Right atrium auricular region (tissue), 2 donors: Measurements from ENCODE around the gene DHX8. TPM values are rescaled to one million over a fixed set of nuclear protein-coding genes. Genes with fewer than 3 reads are reported as not detected.

Source experiments
- DNase-seq: peaks from one replicate; pipeline ENCODE4 v3.0.0-alpha.2; 2019; ENCODE audit warnings: low spot score
- H3K27ac ChIP-seq, 2 donors: fragments of 200-600 bp; sonication (generic); 1 replicate in 1 of 2; 2 replicates in 1 of 2; pipeline ENCODE4 v1.5.1; 2016 to 2019
- H3K27me3 ChIP-seq, 2 donors: fragments of 200-600 bp; sonication (generic); one replicate each; pipeline versions ENCODE4 v1.5.1 to v1.6.0; 2017 to 2019
- H3K36me3 ChIP-seq: fragments of 200-600 bp; sonication (generic); one replicate; pipeline ENCODE4 v1.5.1; 2016
- H3K4me1 ChIP-seq, 2 donors: fragments of 200-600 bp; sonication (generic); one replicate each; pipeline versions ENCODE4 v1.5.1 to v1.6.0; 2017 to 2019
- H3K4me3 ChIP-seq, 2 donors: fragments of 200-600 bp; sonication (generic); 1 replicate in 1 of 2; 2 replicates in 1 of 2; pipeline ENCODE4 v1.5.1; 2017 to 2019; ENCODE audit warnings: mild to moderate bottlenecking in 1 of 2, moderate library complexity in 1 of 2
- H3K9me3 ChIP-seq, 2 donors: fragments of 200-600 bp; sonication (generic); one replicate each; pipeline ENCODE4 v1.5.1; 2019
- CTCF ChIP-seq, 2 donors: fragments of 200-600 bp; sonication (generic); IDR thresholded peaks; one replicate each; pipeline ENCODE4 v1.5.1; 2019; ENCODE audit warnings: antibody characterized with exemption in 2 of 2
- total RNA-seq, 2 donors: library from RNA; depleted of rRNA; stranded (reverse); fragments of >200 nt; gene quantifications; one replicate each; pipeline ENCODE4 v1.1.0, GENCODE V29; 2016

The DHX8 gene
- total RNA-seq, 2 donors from 2014 or later: 18.5 to 26.1 TPM

GRCh38 chr17:43568506-43569082 lies 84.8 kb downstream of the DHX8 start:
- Histone ChIP-seq H3K36me3 (no peaks in the 10 kb centered on the region), H3K4me3 (no peak overlapping the region), H3K27ac (no peak overlapping the region), H3K27me3 (no peaks in the 10 kb centered on the region), H3K4me1 (no peaks in the 10 kb centered on the region), H3K9me3 (no peaks in the 10 kb centered on the region)
- no peak for DNase-seq
- TF ChIP-seq CTCF (IDR thresholded peaks at IDR 0.05): no peak

- Histone ChIP-seq H3K27ac (no peak overlapping the region), H3K4me3 (no peak overlapping the region), H3K9me3 (no peaks in the 10 kb centered on the region), H3K4me1 (no peaks in the 10 kb centered on the region), H3K27me3 (no peaks in the 10 kb centered on the region), H3K36me3 (no peaks in the 10 kb centered on the region)
- no peak for DNase-seq
- TF ChIP-seq CTCF (IDR thresholded peaks at IDR 0.05): no peak
Observed at GRCh38 chr17:43570518-43570928, 86.7 kb downstream of the DHX8 start.

DNA sequence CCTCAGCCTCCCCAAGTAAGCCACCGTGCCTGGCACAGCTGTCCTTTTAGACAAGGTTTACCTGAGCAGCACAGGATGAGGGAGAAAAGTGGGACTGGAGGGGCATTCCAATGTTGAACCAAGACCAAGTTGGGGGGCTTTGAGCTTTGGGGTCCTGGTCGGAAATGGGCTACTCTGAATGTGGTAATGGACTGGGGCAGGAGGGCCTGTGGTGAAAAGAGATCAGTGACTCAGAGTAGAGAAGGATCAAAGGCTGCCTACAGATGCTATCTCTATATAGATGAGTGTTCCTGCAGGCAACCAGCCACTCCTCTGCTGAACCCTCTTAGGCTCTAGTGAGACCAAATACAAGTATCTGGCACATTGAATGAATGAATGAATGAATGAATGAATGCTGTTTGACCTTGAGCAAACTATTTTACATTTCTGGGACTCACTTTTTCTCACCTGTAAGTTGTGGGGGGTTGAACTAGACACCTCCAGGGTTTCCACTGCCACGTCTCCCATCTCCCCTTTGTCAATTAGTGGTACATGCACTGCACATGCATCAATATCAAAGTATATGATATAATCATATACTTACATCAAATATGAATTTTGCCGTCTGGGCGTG lies 88.7 kb downstream of the DHX8 start:
- no peak for TF ChIP-seq CTCF (IDR thresholded peaks at IDR 0.05)
- Histone ChIP-seq H3K9me3 (no peaks in the 10 kb centered on the region), H3K27me3 (no peaks in the 10 kb centered on the region), H3K4me3 (no peak overlapping the region), H3K4me1 (peaks cover 0 to 9% of the 10 kb centered on the region in 2 donors), H3K36me3 (no peaks in the 10 kb centered on the region), H3K27ac (no peak overlapping the region)
- no peak for DNase-seq

DNA sequence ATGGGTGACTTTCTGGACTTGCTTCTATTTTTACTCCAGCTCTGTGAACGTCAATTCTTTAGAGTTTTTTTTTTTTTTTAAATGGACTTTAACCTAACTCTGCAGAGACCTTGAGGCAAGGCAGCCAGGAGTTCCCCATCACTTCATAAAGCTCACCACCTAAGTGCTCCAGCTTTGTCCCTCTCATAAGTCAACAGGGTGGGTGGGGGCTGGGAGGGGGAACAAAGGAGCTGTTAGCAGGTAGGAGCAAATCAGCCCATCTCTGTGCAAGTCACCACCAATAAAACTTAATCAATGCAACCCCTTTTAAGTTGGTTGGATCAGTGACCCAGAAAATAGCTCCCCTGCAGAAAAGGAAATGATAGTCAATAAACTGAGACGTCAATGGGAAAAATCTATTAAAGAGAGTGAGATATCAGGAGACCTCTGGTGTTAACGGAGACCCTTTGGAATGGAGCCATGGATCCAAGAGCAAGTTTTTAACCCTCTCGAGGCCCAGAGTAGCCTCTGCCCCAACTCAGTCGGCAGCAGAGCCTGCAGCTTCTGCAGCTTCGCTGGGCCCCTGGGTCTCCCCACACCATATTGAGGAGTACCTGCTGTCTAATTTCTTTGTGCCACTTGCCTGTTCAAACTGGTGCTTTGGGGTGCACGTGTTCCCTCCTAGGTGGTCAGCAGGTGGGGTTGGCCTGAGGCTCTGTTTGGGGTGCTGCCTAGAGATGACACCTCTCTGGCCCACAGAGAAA lies 90.0 kb downstream of the DHX8 start:
- Histone ChIP-seq H3K27me3 (no peaks in the 10 kb centered on the region), H3K36me3 (no peaks in the 10 kb centered on the region), H3K9me3 (no peaks in the 10 kb centered on the region), H3K27ac (no peak overlapping the region), H3K4me1 (peaks cover 0 to 19% of the 10 kb centered on the region in 2 donors), H3K4me3 (no peak overlapping the region)
- no peak for DNase-seq
- no peak for TF ChIP-seq CTCF (IDR thresholded peaks at IDR 0.05)

DNA sequence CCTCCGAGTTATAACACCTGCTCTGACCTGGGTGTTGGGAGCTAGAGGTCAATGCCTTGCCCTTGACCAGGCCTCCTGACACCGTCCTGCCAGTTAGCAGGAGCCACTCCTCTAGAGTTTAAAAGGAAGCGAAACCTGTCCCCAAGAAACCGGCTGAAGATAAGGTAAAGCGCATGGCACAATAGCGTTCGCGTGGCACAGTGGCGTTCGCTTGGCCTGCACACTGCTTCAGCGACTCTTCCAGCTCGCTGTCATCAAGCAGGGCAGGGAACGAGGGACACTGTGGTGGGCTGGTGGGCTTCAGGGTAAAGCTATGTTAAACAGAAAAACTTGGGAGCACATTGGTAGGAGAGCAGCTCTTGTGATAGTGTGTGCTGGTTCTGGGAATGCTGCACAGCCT lies 90.6 kb downstream of the DHX8 start:
- Histone ChIP-seq H3K4me1 (peaks cover 0 to 25% of the 10 kb centered on the region in 2 donors), H3K9me3 (no peaks in the 10 kb centered on the region), H3K36me3 (no peaks in the 10 kb centered on the region), H3K27me3 (no peaks in the 10 kb centered on the region), H3K27ac (no peak overlapping the region), H3K4me3 (no peak overlapping the region)
- TF ChIP-seq CTCF (IDR thresholded peaks at IDR 0.05): no peak
- no peak for DNase-seq
